Activated T-cell treated with anti-CD3 and anti-CD28 coated beads for 24 hours (primary cell): Measurements from ENCODE around the gene VDAC1.

Experiments
- DNase-seq: peaks from one replicate; pipeline ENCODE4 v3.0.0-alpha.2; 2020; ENCODE audit warnings: low read depth

The VDAC1 gene

GRCh38 chr5:133925866-133926488, 78.8 kb downstream of the VDAC1 start:
- no peak for DNase-seq

- DNase-seq, result no peak
Observed at GRCh38 chr5:133925269-133925668, 79.5 kb downstream of the VDAC1 start.

GRCh38 chr5:133924221-133924920, 80.4 kb downstream of the VDAC1 start:
- no peak for DNase-seq

GRCh38 chr5:133921979-133922378, 82.8 kb downstream of the VDAC1 start:
- DNase-seq, result no peak
